Stimulated activated memory B cell treated with anti-CD40 and anti-IgM and Interleukin-4, amounts not matched to agents 10 μg/mL and 1 μg/mL and 100 μg/mL, for 72 hours (primary cell): Measurements from ENCODE around the gene TSPAN9.

Experiments used
- ATAC-seq: fragments of 150-1000 bp; cut with Tn5 transposase; 2 replicates; pipeline ENCODE4 v1.10.0; 2021
- H3K27ac Mint-ChIP-seq: one replicate; pipeline ENCODE4 v1.8.0; 2022; ENCODE audit warnings: mild to moderate bottlenecking, mixed read lengths
- H3K27me3 Mint-ChIP-seq: one replicate; pipeline ENCODE4 v1.8.0; 2022; ENCODE audit warnings: mixed read lengths
- H3K36me3 Mint-ChIP-seq: one replicate; pipeline ENCODE4 v1.8.0; 2022; ENCODE audit warnings: mixed read lengths
- H3K4me1 Mint-ChIP-seq: one replicate; pipeline ENCODE4 v1.8.0; 2022; ENCODE audit warnings: mixed read lengths
- H3K4me3 Mint-ChIP-seq: one replicate; pipeline ENCODE4 v1.8.0; 2022; ENCODE audit warnings: mild to moderate bottlenecking, moderate library complexity, mixed read lengths
- H3K9me3 Mint-ChIP-seq: one replicate; pipeline ENCODE4 v1.8.0; 2022; ENCODE audit warnings: mixed read lengths

Gene TSPAN9

GRCh38 chr12:3097186-3097804 is 20.1 kb downstream of the TSPAN9 start:
- H3K9me3 Mint-ChIP-seq = peaks cover 14% of the 10 kb centered on the region
- H3K27me3 Mint-ChIP-seq = peaks cover 14% of the 10 kb centered on the region
- H3K27ac Mint-ChIP-seq = no peak overlapping the region
- peak overlapping the region; percentile 13 for H3K4me3 Mint-ChIP-seq
- H3K4me1 Mint-ChIP-seq = peaks cover 16% of the 10 kb centered on the region
- ATAC-seq = no peak
- peaks cover 11% of the 10 kb centered on the region for H3K36me3 Mint-ChIP-seq

GRCh38 chr12:3097836-3098235 is 20.7 kb downstream of the TSPAN9 start:
- Mint-ChIP-seq H3K27ac (no peak overlapping the region), H3K9me3 (peaks cover 14% of the 10 kb centered on the region), H3K27me3 (peaks cover 14% of the 10 kb centered on the region), H3K36me3 (peaks cover 11% of the 10 kb centered on the region), H3K4me1 (peaks cover 16% of the 10 kb centered on the region), H3K4me3 (peak overlapping the region; percentile 13)
- ATAC-seq = peak; percentile 34

DNA sequence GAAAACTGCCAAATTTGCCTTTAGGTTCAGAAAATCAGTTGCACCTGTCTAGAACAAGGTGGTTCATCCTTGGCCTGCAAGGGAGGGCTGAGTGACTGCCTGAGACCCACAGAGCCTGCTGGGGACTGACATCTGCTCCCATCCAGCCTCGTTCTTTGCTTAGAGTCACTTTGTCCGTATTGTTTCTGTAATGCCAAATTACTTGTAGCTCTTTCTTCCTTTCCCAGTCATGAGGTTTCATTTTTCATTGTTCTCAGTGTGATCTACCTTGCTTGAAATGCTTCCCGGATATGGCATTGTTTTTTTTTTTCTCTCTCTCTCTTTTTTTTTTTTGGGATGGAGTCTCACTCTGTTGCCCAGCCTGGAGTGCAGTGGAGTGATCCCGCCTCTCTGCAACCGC is 21.3 kb downstream of the TSPAN9 start:
- Mint-ChIP-seq H3K27me3 (peaks cover 20% of the 10 kb centered on the region), H3K4me3 (no peak overlapping the region), H3K4me1 (peaks cover 16% of the 10 kb centered on the region), H3K36me3 (peaks cover 11% of the 10 kb centered on the region), H3K27ac (no peak overlapping the region), H3K9me3 (peaks cover 14% of the 10 kb centered on the region)
- ATAC-seq = no peak

GRCh38 chr12:3099146-3099545 is 22.0 kb downstream of the TSPAN9 start:
- H3K36me3 Mint-ChIP-seq = peaks cover 11% of the 10 kb centered on the region
- H3K9me3 Mint-ChIP-seq = peaks cover 14% of the 10 kb centered on the region
- ATAC-seq = no peak
- H3K27me3 Mint-ChIP-seq = peaks cover 27% of the 10 kb centered on the region
- no peak overlapping the region for H3K27ac Mint-ChIP-seq
- peaks cover 16% of the 10 kb centered on the region for H3K4me1 Mint-ChIP-seq
- H3K4me3 Mint-ChIP-seq = no peak overlapping the region

DNA sequence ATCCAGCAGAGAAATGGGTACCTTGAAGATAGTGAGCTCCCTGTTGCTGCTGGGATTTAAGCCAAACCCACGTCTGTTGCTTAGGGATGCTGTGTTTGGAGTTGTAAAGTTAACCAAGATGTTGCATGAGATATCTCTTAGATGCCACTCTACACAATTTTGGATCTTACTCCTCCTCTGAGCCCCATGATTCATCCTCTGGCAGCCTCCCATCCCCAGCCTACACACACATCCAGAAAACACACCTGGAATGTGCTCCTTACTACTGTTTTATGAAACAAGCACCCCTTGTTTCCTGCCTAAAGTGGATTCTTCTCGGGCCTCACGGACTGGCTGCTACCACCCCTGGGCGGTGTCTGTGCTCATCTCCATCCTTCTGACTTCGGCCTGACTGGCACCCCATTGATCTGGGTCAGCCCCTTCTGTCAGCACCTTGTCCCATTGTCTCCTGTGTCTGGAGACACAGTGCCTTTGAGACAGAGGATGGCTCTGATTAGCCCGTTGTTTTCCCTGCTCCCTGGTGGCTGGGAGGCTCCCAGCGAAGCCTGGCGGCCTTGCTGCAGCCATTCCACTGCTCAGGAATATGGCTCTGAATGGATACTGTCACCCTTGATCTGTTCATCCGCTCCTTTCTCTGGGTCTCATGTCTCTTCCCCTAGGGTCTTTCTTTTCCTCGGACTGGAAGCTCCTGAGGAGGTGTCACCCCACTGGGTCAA is 24.3 kb downstream of the TSPAN9 start:
- Mint-ChIP-seq H3K9me3 (peaks cover 14% of the 10 kb centered on the region), H3K4me3 (no peak overlapping the region), H3K36me3 (peaks cover 11% of the 10 kb centered on the region), H3K27me3 (peaks cover 30% of the 10 kb centered on the region), H3K27ac (no peak overlapping the region), H3K4me1 (peaks cover 16% of the 10 kb centered on the region)
- ATAC-seq = no peak

DNA sequence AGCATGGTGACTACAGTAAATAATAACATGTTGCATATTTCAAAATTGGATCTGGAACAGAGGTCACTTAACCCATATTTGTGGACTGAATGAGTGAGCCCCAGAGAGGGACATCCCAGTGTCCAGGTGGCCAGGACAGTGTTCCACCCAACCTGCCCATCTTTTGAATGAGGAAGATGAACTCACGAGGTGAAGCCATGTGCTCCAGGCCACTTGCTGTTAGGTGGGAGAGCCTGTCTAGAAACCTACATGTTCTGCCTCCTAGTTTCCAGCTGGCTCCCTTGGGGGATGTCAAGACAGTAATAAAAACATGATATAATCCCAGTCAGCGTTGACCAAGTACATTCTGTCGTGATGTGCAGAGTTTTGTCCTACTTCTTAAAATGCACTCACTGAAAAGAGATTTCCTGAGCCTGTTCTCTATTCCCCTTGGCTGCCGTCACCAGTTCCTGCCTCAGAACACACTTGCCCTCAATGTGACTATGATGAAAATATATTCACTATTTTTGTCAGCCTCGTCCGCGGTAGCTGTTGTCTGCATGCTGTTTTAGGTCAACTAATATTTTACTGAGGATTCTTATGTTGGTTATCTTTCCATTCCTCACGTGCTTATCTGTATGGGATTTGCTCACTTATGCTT is 25.7 kb downstream of the TSPAN9 start:
- Mint-ChIP-seq H3K27ac (no peak overlapping the region), H3K4me3 (no peak overlapping the region), H3K27me3 (peaks cover 31% of the 10 kb centered on the region), H3K9me3 (peaks cover 14% of the 10 kb centered on the region), H3K36me3 (peaks cover 11% of the 10 kb centered on the region), H3K4me1 (peaks cover 8% of the 10 kb centered on the region)
- no peak for ATAC-seq

GRCh38 chr12:3103806-3104205 is 26.6 kb downstream of the TSPAN9 start:
- no peak for ATAC-seq
- peaks cover 32% of the 10 kb centered on the region for H3K27me3 Mint-ChIP-seq
- no peak overlapping the region for H3K4me3 Mint-ChIP-seq
- no peaks in the 10 kb centered on the region for H3K4me1 Mint-ChIP-seq
- H3K27ac Mint-ChIP-seq = no peak overlapping the region
- H3K36me3 Mint-ChIP-seq = peaks cover 6% of the 10 kb centered on the region
- peaks cover 10% of the 10 kb centered on the region for H3K9me3 Mint-ChIP-seq

- no peaks in the 10 kb centered on the region for H3K9me3 Mint-ChIP-seq
- H3K4me1 Mint-ChIP-seq = no peaks in the 10 kb centered on the region
- no peaks in the 10 kb centered on the region for H3K36me3 Mint-ChIP-seq
- H3K4me3 Mint-ChIP-seq = no peak overlapping the region
- H3K27me3 Mint-ChIP-seq = peaks cover 28% of the 10 kb centered on the region
- ATAC-seq = peak; percentile 34
- no peak overlapping the region for H3K27ac Mint-ChIP-seq
Observed at GRCh38 chr12:3105690-3106479, 28.7 kb downstream of the TSPAN9 start.

DNA sequence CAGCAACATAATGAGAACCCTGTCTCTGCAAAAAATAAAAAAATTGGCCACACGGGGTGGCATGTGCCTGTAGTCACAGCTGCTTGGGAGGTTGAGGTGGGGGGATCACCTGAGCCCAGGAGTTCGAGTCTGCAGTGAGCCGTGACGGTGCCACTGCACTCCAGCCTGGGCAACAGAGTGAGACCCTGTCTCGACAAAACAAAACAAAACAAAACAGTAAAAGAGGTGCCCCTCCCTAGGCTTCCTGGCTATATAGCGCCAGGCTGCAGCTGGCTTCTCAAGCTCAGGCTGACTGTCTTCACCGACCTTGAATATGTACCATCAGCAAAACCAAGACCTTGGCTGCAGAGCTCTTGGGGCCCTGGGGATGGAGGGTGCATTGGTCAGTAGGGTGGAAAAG is 29.4 kb downstream of the TSPAN9 start:
- Mint-ChIP-seq H3K36me3 (no peaks in the 10 kb centered on the region), H3K4me1 (no peaks in the 10 kb centered on the region), H3K4me3 (no peak overlapping the region), H3K27ac (no peak overlapping the region), H3K27me3 (peaks cover 28% of the 10 kb centered on the region), H3K9me3 (no peaks in the 10 kb centered on the region)
- ATAC-seq = no peak

DNA sequence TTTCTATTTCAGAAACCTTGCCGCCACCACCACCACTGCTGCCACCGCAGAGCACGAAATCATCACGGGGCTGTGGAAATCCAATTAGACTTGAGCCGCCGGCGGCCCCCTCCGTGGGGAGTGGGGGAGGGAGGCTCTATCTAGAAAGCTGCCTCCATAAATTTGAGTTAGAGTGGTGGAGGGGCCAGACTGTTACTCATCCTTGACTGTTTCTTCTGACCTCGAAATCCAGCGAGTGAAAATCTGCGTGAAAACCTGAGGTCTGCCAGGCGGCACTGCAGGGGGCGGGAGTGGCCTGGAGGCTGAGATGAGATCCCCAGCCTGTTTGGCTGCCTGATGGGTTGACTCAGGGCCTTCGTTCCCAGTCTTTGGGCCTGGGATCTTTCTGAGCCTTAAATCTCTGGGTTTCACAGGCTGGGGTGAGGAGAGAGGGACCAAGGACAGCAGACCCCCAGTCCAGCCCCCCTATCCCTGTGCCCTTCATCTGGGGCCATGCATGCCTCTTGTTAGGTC is 29.9 kb downstream of the TSPAN9 start:
- Mint-ChIP-seq H3K27ac (no peak overlapping the region), H3K9me3 (no peaks in the 10 kb centered on the region), H3K27me3 (peaks cover 28% of the 10 kb centered on the region), H3K4me3 (no peak overlapping the region), H3K36me3 (no peaks in the 10 kb centered on the region), H3K4me1 (no peaks in the 10 kb centered on the region)
- ATAC-seq = no peak

DNA sequence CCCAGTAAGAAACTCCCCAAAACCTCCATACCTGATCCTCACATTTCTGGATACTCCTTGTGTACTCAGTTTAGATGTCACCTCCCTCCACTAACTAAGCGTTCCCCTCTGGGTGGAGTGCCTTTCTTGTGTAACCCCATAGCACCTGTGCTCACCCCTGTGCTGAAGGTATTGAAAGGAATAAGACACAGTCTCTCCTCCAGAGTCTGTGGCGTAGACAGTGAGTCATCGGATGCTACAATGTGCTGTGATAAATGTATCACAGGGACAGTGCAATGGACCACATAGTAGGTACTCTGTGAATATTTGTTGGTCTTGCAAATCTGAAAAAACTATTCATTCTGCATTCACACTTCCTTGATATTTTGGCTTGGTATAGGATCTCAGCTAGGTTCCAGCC is 30.8 kb downstream of the TSPAN9 start:
- H3K4me1 Mint-ChIP-seq = no peaks in the 10 kb centered on the region
- no peaks in the 10 kb centered on the region for H3K36me3 Mint-ChIP-seq
- ATAC-seq = no peak
- H3K27me3 Mint-ChIP-seq = peaks cover 27% of the 10 kb centered on the region
- no peak overlapping the region for H3K27ac Mint-ChIP-seq
- no peaks in the 10 kb centered on the region for H3K9me3 Mint-ChIP-seq
- H3K4me3 Mint-ChIP-seq = no peak overlapping the region

DNA sequence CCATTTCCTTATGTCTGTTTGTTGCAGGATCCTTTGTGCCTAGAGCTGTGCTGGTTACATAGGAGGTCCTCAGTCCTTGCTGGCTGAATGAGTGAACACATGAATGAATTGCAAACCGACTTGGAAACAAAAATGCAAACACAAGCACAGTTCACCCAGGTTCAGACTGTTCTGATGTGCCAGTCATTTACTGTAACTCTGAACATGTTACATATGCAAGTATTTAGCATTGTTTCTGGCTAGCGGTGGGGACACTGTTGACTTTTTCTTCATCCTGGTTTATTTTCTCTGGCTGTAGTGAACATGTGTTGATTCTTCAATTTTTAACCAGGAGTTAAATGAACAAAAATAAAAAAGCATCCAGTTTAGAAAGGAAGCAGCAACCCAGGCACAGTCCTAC is 33.4 kb downstream of the TSPAN9 start:
- H3K4me3 Mint-ChIP-seq = no peak overlapping the region
- peaks cover 22% of the 10 kb centered on the region for H3K27me3 Mint-ChIP-seq
- H3K9me3 Mint-ChIP-seq = no peaks in the 10 kb centered on the region
- H3K27ac Mint-ChIP-seq = no peak overlapping the region
- H3K4me1 Mint-ChIP-seq = no peaks in the 10 kb centered on the region
- H3K36me3 Mint-ChIP-seq = no peaks in the 10 kb centered on the region
- no peak for ATAC-seq

GRCh38 chr12:3113671-3114325 is 36.6 kb downstream of the TSPAN9 start:
- Mint-ChIP-seq H3K27ac (no peak overlapping the region), H3K4me1 (no peaks in the 10 kb centered on the region), H3K27me3 (peaks cover 37% of the 10 kb centered on the region), H3K9me3 (no peaks in the 10 kb centered on the region), H3K4me3 (no peak overlapping the region), H3K36me3 (no peaks in the 10 kb centered on the region)
- ATAC-seq = no peak

DNA sequence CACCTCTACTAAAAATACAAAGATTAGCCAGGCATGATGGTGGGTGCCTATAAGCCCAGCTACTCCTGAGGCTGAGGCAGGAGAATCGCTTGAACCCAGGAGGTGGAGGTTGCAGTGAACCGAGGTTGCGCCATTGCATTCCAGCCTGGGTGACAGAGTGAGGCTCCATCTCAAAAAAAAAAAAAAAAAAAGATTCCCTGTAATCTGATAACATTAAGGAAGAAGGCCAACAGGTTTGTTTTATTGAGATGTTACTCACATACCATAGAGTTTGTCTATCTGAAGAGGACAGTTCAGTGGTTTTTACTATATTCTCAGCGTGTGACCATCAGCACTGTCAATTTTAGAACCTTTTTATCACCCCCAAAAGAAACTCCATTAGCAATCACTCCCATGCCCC is 37.5 kb downstream of the TSPAN9 start:
- H3K27ac Mint-ChIP-seq = no peak overlapping the region
- ATAC-seq = no peak
- no peaks in the 10 kb centered on the region for H3K9me3 Mint-ChIP-seq

GRCh38 chr12:3115078-3115477 is 37.9 kb downstream of the TSPAN9 start:
- Mint-ChIP-seq H3K27ac (no peak overlapping the region), H3K27me3 (peaks cover 48% of the 10 kb centered on the region), H3K36me3 (no peaks in the 10 kb centered on the region), H3K9me3 (no peaks in the 10 kb centered on the region), H3K4me1 (no peaks in the 10 kb centered on the region), H3K4me3 (no peak overlapping the region)
- no peak for ATAC-seq

More for the DNA sequence above, 37.5 kb downstream of the TSPAN9 start:
- H3K4me3 Mint-ChIP-seq = no peak overlapping the region
- H3K36me3 Mint-ChIP-seq = no peaks in the 10 kb centered on the region
- H3K4me1 Mint-ChIP-seq = no peaks in the 10 kb centered on the region
- peaks cover 43% of the 10 kb centered on the region for H3K27me3 Mint-ChIP-seq
